ENCODE measurements around the gene RIMKLB.

The RIMKLB gene

GRCh38 chr12:8779862-8780261 lies 82.1 kb downstream of the RIMKLB start:
- Histone ChIP-seq H4K20me1 (ENCODE audit: low read depth, low read length) (no peaks in the 10 kb centered on the region), H3K9me2 (replicated peaks; ENCODE audit: insufficient read depth, low read length) (no peaks in the 10 kb centered on the region), H2AFZ (ENCODE audit: low read depth, low read length, severe bottlenecking) (no peak overlapping the region), H3K79me2 (ENCODE audit: insufficient read depth, low read length) (no peaks in the 10 kb centered on the region), H3F3A (ENCODE audit: insufficient read depth) (no peaks in the 10 kb centered on the region), H3K36me3 (ENCODE audit: low read length) (no peaks in the 10 kb centered on the region; the same call in 1 of the 2 replicates), H3K4me2 (ENCODE audit: low read depth, low read length, poor library complexity, severe bottlenecking) (no peak overlapping the region), H3K4me3 (ENCODE audit: insufficient read depth, low read length, poor library complexity, severe bottlenecking) (no peak overlapping the region), H3K27me3 (ENCODE audit: low read length) (no peaks in the 10 kb centered on the region), H3K9me3 (ENCODE audit: insufficient read depth, low read length) (no peaks in the 10 kb centered on the region), H3K27ac (ENCODE audit: low read depth, low read length) (no peak overlapping the region), H3K9ac (ENCODE audit: low read length) (no peak overlapping the region)
- TF ChIP-seq CTCF (IDR thresholded peaks at IDR 0.05; ENCODE audit: insufficient read depth, low read length, poor library complexity, severe bottlenecking), result no peak
- no peak for TF ChIP-seq EZH2phosphoT487 (conservative IDR thresholded peaks at IDR 0.05; ENCODE audit: low read length)

- Histone ChIP-seq H3K9me3 (ENCODE audit: insufficient read depth, low read length) (no peaks in the 10 kb centered on the region), H3K4me3 (ENCODE audit: insufficient read depth, low read length, poor library complexity, severe bottlenecking) (no peak overlapping the region), H3F3A (ENCODE audit: insufficient read depth) (no peaks in the 10 kb centered on the region), H3K27ac (ENCODE audit: low read depth, low read length) (no peak overlapping the region), H3K36me3 (ENCODE audit: low read length) (no peaks in the 10 kb centered on the region; the same call in 1 of the 2 replicates), H4K20me1 (ENCODE audit: low read depth, low read length) (no peaks in the 10 kb centered on the region), H3K9ac (ENCODE audit: low read length) (no peak overlapping the region), H3K79me2 (ENCODE audit: insufficient read depth, low read length) (no peaks in the 10 kb centered on the region), H3K4me2 (ENCODE audit: low read depth, low read length, poor library complexity, severe bottlenecking) (no peak overlapping the region), H3K9me2 (replicated peaks; ENCODE audit: insufficient read depth, low read length) (no peaks in the 10 kb centered on the region), H3K27me3 (ENCODE audit: low read length) (no peaks in the 10 kb centered on the region), H2AFZ (ENCODE audit: low read depth, low read length, severe bottlenecking) (no peak overlapping the region)
- TF ChIP-seq CTCF (IDR thresholded peaks at IDR 0.05; ENCODE audit: insufficient read depth, low read length, poor library complexity, severe bottlenecking), result no peak
- TF ChIP-seq EZH2phosphoT487 (conservative IDR thresholded peaks at IDR 0.05; ENCODE audit: low read length), result no peak
Observed at GRCh38 chr12:8780389-8780788, 82.6 kb downstream of the RIMKLB start.

GRCh38 chr12:8781381-8782127 lies 83.8 kb downstream of the RIMKLB start:
- Histone ChIP-seq H3K79me2 (ENCODE audit: insufficient read depth, low read length) (no peaks in the 10 kb centered on the region), H3K4me2 (ENCODE audit: low read depth, low read length, poor library complexity, severe bottlenecking) (no peak overlapping the region), H4K20me1 (ENCODE audit: low read depth, low read length) (no peaks in the 10 kb centered on the region), H3K9ac (ENCODE audit: low read length) (no peak overlapping the region), H3K27me3 (ENCODE audit: low read length) (no peaks in the 10 kb centered on the region), H3K9me3 (ENCODE audit: insufficient read depth, low read length) (no peaks in the 10 kb centered on the region), H2AFZ (ENCODE audit: low read depth, low read length, severe bottlenecking) (no peak overlapping the region), H3F3A (ENCODE audit: insufficient read depth) (no peaks in the 10 kb centered on the region), H3K27ac (ENCODE audit: low read depth, low read length) (no peak overlapping the region), H3K36me3 (ENCODE audit: low read length) (no peaks in the 10 kb centered on the region), H3K9me2 (replicated peaks; ENCODE audit: insufficient read depth, low read length) (no peaks in the 10 kb centered on the region), H3K4me3 (ENCODE audit: insufficient read depth, low read length, poor library complexity, severe bottlenecking) (no peak overlapping the region)
- TF ChIP-seq EZH2phosphoT487 (conservative IDR thresholded peaks at IDR 0.05; ENCODE audit: low read length) (no peak), CTCF (IDR thresholded peaks at IDR 0.05; ENCODE audit: insufficient read depth, low read length, poor library complexity, severe bottlenecking) (no peak)

All from SU-DHL-6 (cell line).